ENCODE data around the gene ASTL.
A peak's percentile ranks its signal among the peaks of the same experiment; 100 is the strongest.
"Not testable (repeated sequence)": the region's sequence is repeated elsewhere in the genome, so short reads cannot be mapped to it uniquely, and the experiment has no call there.

ASTL gene

DNA sequence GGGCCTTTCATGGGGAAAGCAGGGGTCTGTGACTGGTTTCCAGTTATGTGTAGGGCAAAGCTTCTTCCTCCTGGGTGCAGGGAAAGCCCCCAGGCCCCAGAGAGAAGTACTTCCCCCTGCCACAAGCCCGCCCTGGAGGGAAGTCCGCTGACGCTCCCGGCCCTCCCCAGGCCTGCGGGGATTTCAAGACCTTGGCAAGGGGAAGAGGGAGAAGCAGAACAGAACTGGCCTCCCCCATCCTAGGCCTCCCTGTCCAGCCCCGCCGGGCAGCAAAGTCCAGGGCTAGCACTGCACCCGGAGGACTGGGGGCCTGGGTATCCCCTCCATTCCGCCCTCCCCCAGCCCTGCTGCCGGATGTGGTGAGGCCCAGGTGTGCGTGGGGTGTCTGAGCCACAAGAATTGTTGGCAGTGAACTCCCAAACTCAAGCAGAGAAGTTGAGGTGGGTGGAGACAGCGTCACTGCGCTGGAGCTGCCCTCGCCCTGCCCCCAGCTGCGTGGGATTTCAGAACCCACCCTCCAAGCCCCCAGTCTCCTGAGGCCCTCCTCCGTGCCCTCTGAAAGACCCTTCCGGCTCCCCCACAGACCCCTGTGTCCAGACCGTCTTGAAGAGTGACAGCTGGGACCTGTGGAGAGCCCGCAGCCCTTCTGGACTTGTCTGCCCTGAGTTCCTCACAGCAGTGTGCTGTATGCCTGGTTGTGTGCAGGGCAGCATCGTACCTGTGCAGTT is 8.0 kb upstream of the ASTL start:
- DNase-seq (ENCODE audit: low read depth): no peak

DNA sequence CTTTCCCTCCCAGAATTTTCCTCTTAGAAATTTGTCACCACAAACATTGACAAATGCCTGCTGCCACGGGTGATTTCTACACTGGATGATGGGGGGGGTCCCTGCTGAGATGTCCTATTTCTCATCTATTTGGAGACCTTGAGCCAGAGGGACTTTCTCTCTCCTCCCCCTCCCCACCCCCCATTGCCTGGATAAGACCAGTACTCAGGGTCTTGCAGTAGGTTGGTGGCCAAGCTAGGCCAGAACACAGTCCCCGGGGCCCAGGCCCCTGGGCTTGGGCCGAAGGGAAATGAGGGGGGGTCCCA is 7.5 kb upstream of the ASTL start:
- no peak for DNase-seq (ENCODE audit: low read depth)

DNA sequence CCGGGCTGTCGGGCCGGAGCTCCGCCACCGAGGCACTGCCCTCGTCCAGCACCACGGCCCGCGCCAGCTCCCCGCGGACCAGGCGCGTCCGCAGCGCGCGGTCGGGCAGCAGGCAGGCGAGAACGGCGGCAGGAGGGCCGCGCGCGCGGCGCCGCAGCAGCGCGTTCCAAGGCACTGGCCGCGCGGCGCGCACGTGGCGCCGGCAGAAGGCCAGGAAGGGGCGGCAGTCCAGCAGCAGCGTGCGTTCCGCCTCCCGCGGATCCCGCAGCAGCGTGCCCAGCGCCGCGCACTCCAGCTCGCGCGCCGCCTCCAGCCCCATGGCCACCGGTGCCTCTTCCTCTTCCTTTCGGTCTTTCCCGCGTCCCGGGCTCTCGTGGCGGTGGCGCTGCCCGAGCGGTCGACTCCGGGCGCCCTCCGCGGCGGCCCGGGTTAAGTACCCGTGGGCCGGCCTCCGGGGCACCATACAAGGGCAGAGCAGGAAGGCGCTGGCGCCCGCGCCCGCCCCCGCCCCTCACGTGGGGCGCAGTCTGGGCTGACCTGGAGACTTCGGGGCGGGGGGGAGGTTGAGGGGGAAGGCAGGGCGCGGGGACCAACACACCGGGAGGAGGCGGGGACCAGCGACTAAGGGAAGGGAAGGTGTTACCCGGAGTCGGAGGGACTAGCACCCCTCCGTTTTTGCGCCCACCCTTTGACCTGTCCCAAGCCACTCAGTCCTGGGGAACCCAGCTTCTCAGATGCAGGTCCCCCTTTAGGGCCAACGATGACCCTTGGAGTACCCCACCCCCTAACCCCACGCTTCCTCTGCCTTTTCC is 6.9 kb upstream of the ASTL start, which contains the start of gene DUSP2:
Gene DUSP2, minus strand, starts transcription at position 405 of the 812 bp plus-strand sequence. Its CDS starts 86 bp downstream, at position 319.
- DNase-seq (ENCODE audit: low read depth): peak; percentile 83

DNA sequence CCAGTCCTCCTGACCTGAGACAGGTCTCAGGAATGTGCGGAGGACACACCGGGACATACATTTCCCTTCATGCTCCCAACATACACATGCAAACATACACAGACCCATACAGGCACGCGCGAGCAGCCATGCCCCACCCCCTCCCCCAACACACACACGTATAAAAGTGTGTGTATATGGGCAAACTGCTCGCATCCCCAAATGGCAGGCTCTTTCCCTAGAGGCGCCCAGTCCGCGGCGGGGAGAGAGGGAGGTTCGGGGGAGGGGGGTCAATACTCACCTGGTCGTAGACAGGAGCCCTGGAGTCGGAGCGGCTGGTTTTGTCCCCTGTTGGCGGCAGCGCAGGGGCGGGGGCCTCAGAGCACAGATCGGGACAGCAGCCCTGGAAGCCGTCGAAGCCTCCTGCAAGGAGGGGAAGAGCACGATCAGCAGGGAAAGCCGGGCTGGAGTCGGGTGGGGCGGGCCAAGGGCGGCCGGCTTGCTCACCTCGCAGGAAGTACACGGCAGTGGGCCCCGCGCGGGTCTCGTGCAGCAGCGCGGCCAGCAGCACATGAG is 6.3 kb upstream of the ASTL start:
- DNase-seq (ENCODE audit: low read depth): no peak

DNA sequence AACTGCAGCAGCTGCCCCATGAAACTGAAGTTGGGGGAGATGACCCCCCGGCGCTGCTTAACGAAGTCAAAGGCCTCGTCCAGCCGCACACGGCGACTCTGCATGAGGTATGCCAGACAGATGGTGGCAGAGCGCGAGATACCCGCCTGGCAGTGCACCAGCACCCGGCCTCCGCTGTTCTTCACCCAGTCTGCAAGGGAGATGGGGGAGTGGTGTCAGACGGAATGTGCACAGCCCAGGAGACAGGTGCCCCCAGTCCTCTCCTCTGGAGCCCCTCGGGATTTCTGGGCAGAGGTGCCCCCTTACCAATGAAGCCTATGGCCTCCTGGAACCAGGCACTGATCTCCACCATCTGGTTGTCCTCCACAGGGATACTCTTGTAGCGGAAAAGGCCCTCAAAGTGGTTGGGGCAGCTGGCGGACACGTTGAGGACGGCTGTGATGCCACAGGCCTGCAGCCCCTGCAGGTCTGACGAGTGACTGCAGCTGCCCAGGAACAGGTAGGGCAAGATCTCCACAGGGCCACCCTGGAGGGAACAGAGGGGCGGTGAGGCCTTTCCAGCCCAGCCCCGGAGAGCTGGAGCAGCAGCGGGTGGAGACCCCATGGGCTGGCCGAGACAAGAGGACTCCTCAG is 5.7 kb upstream of the ASTL start:
- DNase-seq (ENCODE audit: low read depth): no peak

DNA sequence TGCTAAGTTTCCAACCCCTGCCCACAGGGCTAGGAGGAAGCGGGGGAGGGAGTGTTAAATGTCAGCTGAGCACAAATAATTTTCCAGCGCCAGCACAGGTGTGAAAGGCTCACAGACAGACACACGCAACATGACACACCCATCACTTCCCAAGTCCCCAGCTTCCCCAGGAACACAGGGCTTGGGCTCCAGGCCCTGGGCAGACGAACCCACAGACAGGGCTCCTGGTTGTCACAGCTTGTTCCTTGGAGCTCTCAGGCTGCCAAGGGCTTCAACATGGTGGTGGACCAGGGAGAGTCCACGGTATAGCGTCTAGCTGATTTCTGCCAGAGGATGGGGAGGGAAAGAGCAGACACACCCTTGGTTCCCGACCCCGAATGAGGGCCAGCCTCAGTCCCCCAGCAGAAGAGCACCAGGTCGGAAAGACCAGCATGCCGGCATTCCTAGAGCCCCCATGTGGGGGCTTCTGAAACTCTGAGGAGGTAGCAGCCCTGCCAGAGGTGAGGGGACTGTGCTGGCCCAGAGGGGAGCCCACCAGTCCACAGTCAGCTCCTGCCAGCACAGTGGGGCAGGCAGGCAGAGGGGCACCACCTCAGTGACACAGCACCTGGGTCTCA is 5.0 kb upstream of the ASTL start:
- no peak for DNase-seq (ENCODE audit: low read depth)

DNA sequence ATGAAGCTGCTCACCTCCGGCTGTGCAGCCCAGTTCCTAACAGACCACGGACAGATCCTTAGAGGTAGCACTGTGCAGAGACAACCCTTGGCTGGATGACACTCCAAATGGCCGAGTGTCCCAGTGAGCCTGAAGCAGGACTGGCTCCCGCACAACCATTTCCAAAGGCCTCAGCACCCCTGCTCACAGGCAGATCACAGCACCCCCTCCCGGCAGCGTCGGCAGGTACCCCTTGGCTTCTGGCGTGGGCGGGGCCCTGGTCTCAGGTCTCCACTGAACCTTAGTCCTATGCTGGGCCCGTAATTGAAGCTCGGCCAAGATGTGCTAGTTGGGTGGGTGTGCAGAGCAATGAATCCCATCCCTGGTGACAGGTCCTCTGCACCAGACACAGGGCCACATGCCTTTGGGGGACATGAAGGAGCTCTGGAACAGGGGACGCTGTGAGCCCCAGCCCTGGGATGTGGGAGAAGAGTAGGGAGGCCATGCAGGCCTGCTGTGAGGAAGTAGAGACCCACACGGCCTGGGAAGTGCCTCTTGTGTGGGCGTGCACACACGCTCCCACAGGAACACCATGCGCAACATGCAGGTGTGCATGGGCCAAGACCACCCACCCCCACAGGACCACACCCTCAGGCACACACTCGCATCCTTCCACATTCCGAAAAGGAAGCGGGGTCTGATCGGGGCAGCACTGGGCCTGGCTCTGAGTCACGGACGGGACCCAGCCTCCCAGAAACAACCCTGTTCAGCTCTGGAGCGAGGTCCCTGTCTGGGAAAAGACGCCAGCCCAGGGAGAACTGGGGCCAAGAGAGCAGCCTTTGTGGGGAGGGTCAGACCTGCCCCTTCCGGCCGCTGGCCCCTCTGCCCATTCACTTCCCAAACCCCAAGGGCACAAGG is 4.2 kb upstream of the ASTL start:
- no peak for DNase-seq (ENCODE audit: low read depth)

DNA sequence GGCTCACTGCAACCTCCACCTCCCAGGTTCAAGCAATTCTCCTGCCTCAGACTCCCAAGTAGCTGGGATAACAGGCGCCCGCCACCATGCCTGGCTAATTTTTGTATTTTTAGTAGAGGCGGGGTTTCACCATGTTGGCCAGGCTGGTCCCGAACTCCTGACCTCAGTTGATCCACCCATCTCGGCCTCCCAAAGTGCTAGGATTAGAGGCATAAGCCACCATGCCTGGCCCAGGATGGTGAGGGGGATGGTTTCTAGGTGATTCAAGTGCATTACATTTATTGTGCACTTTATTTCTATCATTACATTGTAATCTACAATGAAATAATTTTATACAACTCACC is 3.3 kb upstream of the ASTL start:
- not testable (repeated sequence) for DNase-seq (ENCODE audit: low read depth)

DNA sequence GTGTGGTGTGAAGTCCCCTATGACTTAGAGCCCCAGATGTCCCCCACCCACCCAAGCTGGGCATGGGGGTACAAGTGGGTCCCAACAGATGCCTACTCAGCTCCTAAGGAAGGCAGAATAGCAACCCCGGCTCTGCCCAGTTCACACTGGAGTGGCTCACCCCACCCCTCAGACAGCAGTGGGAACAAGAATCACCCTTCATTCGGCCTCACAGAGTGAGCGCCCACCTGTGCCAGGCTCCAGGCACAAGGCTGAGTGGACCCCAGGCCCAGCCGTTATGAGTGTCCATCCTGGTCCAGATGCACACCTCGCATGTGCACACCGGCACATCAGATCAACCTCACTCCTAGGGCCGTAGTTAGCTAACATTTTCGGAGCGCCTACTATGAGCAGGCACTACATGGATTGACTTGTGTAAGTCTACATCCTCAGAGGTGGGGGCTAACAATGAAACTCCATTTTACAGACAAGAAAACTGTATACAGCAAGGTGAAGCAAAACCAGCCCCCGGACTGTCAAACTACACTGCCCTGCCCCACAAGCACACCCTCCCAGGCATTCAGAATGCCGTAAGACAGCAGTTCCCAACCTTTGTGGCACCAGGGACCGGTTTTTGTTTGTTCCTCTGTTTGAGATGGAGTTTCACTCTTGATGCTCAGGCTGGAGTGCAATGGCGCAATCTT is 2.8 kb upstream of the ASTL start:
- no peak for DNase-seq (ENCODE audit: low read depth)

DNA sequence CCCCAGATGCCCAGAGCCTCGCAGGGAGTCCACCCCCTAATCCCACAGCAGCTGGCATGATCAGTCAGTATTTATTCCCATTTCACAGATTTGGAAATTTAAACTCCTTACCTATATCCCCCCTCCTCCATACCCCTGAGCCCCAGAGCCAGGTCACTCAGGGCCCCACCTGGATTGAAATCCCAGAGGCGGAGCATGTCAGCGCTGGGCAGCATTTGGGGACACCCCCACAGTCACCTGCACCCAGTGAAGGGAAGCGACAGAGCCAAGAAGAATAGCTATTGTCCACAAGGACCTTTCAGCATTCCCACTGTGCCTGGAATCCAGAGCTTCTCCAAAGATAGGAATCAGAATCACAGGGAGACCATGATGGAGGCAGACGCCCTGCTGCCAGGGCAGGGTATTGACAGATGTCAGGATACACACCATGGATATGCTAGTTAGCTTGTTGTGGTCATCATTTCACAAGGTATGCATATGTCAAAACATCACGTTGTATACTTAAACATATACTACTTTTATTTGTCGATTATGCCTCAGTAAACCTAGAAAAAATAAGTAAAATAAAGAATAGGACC is 968 bp upstream of the ASTL start:
- DNase-seq (ENCODE audit: low read depth): no peak

DNA sequence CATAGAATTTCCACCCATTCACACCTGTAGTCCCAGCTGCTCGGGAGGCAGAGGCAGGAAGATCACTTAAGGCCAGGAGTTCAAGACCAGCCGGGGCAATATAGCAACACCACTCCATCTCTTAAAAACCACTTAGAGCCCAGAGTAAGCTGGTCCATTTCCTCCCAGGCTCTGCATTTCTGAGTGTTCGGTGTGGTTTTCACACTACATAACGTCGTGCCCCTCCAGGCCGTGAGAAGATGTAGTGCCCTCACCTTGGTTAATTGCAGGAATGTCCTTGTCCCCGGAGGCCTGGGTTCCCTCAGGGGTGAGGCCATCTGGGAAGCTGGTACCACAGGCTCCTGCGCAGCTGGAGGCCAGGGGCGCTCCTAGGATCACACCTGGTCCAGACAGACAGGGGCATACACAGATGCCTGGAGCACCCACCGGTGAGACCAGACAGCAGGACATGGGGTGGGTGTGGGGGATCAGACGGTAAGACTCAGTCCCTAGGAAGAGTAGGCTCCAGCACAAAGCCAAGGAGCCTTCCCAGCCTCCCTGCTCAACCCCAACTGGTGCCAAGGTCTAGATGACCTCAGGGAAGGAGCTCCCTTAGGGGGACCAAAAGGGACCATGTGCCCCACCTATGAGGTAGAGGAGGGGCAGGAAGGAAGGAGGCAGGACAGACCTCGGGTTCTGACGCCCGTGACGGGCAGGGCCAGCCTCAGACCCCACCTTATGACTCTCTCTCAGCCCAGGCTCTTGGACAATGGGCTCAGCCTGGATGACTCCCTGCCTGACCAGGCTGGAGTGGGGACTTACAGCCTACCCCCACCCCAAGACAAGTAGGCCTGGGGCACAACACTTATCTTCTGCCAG is 752 bp downstream of the ASTL start:
- no peak for DNase-seq (ENCODE audit: low read depth)

DNA sequence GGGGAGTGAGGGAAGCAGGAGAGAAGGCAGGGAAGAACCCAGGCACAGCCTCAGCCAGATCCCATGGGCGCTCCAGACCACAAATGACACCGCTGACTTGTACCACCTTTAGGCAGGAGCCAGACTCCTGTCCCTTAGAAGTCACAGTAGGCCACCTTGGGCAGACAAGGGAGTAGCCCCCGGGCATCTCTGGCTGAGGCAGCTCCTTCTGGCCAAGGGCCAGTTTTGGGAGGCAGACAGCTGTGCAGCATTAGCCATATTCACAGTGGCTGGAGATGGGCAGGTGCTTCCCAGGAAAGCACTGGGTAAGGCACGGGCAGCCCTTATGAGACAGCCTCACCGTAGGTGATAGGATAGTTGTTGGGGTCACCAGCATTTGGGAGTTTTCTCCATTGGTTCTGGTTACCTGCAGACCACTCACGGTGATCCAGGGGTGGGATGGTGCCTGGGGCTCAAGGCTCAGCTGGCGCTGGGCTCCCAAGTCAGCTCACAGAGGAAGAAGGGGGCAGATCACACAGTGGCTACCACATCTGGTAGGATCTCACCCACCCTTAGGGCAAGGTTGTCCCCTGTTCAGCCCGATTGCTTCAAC is 2.1 kb downstream of the ASTL start:
- no peak for DNase-seq (ENCODE audit: low read depth)

DNA sequence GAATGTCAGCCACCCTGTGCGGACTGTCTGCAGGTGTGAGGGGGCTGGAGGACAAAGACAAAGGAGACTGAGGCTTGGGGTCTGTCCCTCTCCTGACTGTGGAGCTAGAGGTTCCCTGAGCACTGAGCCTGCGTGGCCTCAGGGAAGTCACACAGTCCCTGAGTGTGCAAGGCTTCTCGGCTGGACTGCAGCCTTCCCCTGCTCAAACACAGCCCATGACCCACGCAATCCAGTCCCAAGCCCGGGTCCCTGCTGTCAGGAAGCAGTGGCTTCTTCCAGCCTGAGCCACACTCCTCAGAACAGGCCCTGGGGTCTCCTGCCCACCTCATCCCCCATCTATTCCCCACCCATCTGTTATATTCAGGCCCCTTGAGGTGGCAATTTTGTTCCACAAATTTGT is 2.7 kb downstream of the ASTL start:
- DNase-seq (ENCODE audit: low read depth): no peak

DNA sequence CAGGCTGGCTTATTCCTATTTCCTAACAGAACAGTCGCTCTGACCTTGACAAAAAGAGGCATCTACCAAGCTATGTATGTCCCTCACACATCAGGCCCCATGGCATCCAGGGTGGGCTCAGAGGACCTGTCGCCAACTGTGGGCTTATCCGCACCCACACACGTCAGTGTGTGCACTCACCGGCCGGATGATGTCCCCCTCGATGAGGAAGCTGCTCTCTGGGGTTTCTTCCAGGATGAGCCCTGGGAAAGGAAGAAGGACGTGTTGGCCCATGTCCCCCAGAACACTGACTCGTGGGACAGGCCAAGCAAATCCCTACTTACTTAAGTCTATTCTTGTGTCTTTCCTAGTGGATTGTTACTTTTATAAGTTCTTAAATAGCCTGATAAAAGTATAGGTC is 3.1 kb downstream of the ASTL start:
- no peak for DNase-seq (ENCODE audit: low read depth)

DNA sequence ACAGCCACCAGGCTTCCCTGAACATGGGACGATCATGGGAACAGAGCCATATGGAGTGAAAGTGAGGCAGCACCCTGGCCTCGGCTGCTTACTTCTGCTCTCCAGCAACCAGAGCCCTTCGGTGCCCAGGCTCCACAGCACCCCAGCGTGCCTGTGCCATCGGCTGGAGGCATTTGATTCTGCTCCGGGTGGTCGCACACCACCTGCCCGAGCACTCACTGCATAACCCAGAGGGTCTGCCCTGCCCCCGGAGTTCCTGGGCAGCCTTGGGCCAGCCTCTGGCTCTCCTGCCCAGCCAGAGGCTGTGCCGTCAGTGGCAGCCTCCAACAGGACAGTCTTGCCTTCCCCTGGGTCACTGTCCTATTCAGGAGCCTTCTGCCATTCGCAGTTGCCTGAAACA is 3.9 kb downstream of the ASTL start:
- DNase-seq (ENCODE audit: low read depth): no peak

DNA sequence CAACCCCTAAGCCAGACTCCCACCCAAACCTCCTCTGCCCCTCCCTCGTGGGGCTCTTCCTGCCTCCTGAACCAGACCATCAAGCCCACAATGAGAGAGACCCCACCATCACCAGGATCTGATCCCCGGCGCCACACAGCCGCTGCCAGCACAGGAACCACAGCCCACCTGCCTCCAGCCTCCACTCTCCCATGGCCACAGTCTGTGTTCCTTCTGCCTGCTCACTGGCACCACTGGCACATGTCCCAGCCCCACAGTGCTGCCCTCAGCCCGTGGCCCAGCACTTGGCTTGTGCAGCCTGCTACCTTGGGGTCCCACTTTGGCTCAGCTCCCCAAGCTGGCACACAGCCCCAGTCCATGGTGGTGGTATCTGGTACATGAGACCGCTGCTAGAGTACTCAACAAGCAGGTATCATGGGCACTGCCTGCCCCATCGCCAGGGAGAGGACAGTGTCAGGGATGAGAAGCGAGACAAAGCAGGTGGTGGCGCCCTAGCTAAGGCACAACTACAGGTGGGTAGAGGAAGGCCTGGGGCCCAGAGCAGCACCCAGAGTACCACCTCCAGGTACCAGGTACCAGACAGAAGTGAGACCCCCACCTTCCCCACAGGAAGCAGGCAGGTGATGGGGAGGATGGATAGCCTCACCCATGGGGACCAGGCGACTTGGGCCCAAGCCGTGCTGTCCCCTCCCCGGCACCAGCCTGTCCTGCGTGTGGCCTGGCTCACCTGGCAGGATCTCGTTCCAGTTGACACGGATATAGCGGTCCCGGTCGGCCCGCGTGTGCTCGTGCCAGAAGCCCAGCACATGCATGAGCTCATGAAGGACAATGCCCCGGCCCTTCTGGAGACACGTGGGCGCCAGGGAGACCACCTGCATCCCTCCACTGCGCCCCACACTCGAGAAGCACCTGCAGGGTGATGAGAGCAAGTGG is 6.2 kb downstream of the ASTL start:
- DNase-seq (ENCODE audit: low read depth): no peak

DNA sequence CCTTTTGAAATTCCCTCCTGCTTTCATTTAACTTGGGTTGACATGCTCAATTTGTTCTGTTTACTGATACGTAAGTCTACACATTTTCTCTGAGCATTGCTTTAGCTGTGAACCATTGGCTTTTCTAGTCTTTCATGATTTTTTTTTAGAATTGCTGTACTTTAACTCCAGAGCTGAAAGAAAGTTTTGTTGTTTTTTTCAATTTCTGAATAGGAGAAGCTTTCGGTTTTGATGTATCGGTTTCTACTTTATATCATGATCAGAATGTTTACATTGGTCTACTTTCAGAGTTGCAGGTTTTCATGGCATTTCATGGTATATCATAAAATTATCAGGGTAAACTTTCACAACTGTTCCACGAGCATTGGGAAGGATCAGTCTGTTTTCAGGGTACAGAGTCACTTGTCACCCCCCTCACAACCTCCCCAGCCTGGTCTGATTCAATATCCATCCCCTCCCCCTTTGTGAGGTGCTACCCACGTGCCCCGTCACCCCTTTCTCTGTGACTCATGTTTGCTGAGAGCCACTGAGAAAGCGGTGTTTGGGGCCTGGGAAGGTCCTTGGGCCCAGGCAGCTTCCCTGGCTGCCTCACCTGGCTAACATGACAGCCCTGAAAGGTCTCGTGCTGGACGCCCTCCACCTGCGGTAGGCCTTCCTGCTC is 7.0 kb downstream of the ASTL start:
- no peak for DNase-seq (ENCODE audit: low read depth)

DNA sequence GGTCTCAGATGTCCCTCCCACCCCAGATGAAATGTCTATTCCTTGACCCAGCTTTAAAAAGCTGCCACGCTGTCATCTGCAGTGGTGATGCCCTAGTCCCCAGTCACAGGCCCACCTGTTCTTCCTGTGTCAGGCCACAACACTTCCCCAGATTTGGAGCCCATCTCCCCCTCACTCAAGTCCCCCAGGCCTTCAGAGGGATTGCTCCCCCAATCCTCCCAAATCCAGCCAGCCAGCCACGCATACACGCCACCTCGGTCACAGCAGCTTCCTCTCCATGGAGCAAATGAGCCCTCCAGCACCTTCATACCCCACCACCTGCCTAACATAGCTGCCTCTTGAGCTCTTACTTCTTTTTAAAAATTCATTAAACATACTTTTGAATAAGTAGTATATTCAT is 7.8 kb downstream of the ASTL start:
- no peak for DNase-seq (ENCODE audit: low read depth)

All from stimulated activated CD8-positive, alpha-beta memory T cell treated with anti-CD3 and anti-CD28 coated beads, Interleukin-15, amount 100 ng/mL, for 24 hours (primary cell).